Measurements from ENCODE around the gene PLPP3.
A peak's percentile ranks its signal among the peaks of the same experiment; 100 is the strongest.

PLPP3 gene

DNA sequence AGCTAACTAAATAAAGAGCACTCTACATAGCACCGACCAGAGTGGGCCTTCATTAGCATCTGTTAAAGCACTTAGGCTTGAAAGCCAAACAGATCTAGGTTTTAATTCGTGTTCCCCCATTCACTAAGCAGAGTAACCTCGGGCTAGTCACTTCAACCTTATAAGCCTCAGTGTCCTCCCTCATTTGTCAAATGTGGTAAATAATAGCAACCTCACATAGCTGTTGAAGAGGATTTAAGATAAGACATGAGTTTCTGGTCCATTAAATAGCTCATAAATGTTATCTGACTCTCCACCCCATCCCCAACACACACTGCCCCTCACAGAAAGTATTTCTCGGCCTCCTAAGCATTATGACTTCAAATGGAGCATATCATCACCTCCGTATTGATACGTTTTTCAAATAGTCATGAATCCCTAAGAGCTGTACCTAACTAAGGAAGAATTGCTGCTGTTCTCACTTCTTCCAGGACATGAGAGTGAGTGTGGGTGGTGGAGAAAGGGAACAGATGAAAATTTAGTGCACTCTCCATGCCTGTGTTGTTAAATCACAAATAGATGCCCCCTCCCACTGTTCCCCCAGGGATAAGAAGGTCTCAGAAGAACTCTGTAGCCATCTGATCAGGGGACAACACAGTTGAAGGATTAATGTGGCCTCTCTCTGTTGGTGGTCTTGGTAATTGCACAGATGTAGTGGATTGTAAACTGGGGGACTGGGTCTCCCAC lies 47.6 kb downstream of the PLPP3 start (continued):
- TF ChIP-seq, protein P1, sequence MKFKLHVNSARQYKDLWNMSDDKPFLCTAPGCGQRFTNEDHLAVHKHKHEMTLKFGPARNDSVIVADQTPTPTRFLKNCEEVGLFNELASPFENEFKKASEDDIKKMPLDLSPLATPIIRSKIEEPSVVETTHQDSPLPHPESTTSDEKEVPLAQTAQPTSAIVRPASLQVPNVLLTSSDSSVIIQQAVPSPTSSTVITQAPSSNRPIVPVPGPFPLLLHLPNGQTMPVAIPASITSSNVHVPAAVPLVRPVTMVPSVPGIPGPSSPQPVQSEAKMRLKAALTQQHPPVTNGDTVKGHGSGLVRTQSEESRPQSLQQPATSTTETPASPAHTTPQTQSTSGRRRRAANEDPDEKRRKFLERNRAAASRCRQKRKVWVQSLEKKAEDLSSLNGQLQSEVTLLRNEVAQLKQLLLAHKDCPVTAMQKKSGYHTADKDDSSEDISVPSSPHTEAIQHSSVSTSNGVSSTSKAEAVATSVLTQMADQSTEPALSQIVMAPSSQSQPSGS (tag by site-specific recombination; IDR thresholded peaks at IDR 0.05; ENCODE audit: low read depth), result 0 out of 2 replicates have a peak, but pooled peaks have one; percentile 20
- TF ChIP-seq, protein P2, sequence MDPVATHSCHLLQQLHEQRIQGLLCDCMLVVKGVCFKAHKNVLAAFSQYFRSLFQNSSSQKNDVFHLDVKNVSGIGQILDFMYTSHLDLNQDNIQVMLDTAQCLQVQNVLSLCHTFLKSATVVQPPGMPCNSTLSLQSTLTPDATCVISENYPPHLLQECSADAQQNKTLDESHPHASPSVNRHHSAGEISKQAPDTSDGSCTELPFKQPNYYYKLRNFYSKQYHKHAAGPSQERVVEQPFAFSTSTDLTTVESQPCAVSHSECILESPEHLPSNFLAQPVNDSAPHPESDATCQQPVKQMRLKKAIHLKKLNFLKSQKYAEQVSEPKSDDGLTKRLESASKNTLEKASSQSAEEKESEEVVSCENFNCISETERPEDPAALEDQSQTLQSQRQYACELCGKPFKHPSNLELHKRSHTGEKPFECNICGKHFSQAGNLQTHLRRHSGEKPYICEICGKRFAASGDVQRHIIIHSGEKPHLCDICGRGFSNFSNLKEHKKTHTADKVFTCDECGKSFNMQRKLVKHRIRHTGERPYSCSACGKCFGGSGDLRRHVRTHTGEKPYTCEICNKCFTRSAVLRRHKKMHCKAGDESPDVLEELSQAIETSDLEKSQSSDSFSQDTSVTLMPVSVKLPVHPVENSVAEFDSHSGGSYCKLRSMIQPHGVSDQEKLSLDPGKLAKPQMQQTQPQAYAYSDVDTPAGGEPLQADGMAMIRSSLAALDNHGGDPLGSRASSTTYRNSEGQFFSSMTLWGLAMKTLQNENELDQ (tag by site-specific recombination; IDR thresholded peaks at IDR 0.05; ENCODE audit: low read depth), result no peak
- TF ChIP-seq OSR2 (tag by site-specific recombination; IDR thresholded peaks at IDR 0.05) (peak; percentile 97), ZNF776 (tag by site-specific recombination; IDR thresholded peaks at IDR 0.05; ENCODE audit: borderline replicate concordance) (no peak), HOXC10 (CRISPR knock-in tag; IDR thresholded peaks at IDR 0.05) (no peak), ZNF610 (tag by site-specific recombination; IDR thresholded peaks at IDR 0.05; ENCODE audit: borderline replicate concordance) (no peak), ZNF785 (tag by site-specific recombination; IDR thresholded peaks at IDR 0.05) (no peak), ZSCAN23 (tag by site-specific recombination; IDR thresholded peaks at IDR 0.05) (no peak), ZNF660 (tag by site-specific recombination; IDR thresholded peaks at IDR 0.05) (no peak), ZNF473 (tag by site-specific recombination; IDR thresholded peaks at IDR 0.05) (no peak), ZFHX2 (tag by site-specific recombination; conservative IDR thresholded peaks at IDR 0.05) (no peak), KLF9 (tag by site-specific recombination; IDR thresholded peaks at IDR 0.05; ENCODE audit: low read depth) (no peak), IKZF3 (tag by site-specific recombination; IDR thresholded peaks at IDR 0.05) (peak; percentile 78), ZNF423 (tag by site-specific recombination; IDR thresholded peaks at IDR 0.05) (no peak), ZNF211 (tag by site-specific recombination; IDR thresholded peaks at IDR 0.05; ENCODE audit: low read depth) (no peak), ZNF621 (tag by site-specific recombination; IDR thresholded peaks at IDR 0.05) (no peak), HOXA7 (CRISPR knock-in tag; IDR thresholded peaks at IDR 0.05; ENCODE audit: borderline replicate concordance) (no peak), KLF16 (tag by site-specific recombination; IDR thresholded peaks at IDR 0.05) (peak; percentile 54; the same call in 1 of the 2 replicates), GLI2 (tag by site-specific recombination; IDR thresholded peaks at IDR 0.05; ENCODE audit: borderline replicate concordance, low read depth) (peak; percentile 40; the same call in 1 of the 2 replicates), ZNF529 (tag by site-specific recombination; IDR thresholded peaks at IDR 0.05; ENCODE audit: insufficient replicate concordance) (no peak), ZNF155 (tag by site-specific recombination; IDR thresholded peaks at IDR 0.05) (no peak), ZNF830 (tag by site-specific recombination; IDR thresholded peaks at IDR 0.05; ENCODE audit: low read depth) (no peak), ZNF292 (tag by site-specific recombination; IDR thresholded peaks at IDR 0.05; ENCODE audit: borderline replicate concordance, low read depth) (no peak), TCF7L2 (IDR thresholded peaks at IDR 0.05; ENCODE audit: borderline replicate concordance, low read depth, low read length) (peak; percentile 60; the same call in 1 of the 2 replicates), ZNF132 (tag by site-specific recombination; IDR thresholded peaks at IDR 0.05; ENCODE audit: borderline replicate concordance) (no peak), ZNF121 (tag by site-specific recombination; IDR thresholded peaks at IDR 0.05) (peak; percentile 13; the same call in 1 of the 2 replicates), EGR2 (tag by site-specific recombination; IDR thresholded peaks at IDR 0.05; ENCODE audit: low read depth) (no peak; the same call in 1 of the 2 replicates)
- TF ChIP-seq, protein P3, sequence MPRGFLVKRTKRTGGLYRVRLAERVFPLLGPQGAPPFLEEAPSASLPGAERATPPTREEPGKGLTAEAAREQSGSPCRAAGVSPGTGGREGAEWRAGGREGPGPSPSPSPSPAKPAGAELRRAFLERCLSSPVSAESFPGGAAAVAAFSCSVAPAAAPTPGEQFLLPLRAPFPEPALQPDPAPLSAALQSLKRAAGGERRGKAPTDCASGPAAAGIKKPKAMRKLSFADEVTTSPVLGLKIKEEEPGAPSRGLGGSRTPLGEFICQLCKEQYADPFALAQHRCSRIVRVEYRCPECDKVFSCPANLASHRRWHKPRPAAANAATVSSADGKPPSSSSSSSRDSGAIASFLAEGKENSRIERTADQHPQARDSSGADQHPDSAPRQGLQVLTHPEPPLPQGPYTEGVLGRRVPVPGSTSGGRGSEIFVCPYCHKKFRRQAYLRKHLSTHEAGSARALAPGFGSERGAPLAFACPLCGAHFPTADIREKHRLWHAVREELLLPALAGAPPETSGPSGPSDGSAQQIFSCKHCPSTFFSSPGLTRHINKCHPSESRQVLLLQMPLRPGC (tag by site-specific recombination; IDR thresholded peaks at IDR 0.05), result no peak
- TF ChIP-seq, protein P4, sequence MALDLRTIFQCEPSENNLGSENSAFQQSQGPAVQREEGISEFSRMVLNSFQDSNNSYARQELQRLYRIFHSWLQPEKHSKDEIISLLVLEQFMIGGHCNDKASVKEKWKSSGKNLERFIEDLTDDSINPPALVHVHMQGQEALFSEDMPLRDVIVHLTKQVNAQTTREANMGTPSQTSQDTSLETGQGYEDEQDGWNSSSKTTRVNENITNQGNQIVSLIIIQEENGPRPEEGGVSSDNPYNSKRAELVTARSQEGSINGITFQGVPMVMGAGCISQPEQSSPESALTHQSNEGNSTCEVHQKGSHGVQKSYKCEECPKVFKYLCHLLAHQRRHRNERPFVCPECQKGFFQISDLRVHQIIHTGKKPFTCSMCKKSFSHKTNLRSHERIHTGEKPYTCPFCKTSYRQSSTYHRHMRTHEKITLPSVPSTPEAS (tag by site-specific recombination; IDR thresholded peaks at IDR 0.05), result no peak
- TF ChIP-seq, protein P5, sequence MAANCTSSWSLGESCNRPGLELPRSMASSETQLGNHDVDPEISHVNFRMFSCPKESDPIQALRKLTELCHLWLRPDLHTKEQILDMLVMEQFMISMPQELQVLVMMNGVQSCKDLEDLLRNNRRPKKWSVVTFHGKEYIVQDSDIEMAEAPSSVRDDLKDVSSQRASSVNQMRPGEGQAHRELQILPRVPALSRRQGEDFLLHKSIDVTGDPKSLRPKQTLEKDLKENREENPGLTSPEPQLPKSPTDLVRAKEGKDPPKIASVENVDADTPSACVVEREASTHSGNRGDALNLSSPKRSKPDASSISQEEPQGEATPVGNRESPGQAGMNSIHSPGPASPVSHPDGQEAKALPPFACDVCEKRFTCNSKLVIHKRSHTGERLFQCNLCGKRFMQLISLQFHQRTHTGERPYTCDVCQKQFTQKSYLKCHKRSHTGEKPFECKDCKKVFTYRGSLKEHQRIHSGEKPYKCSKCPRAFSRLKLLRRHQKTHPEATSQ (tag by site-specific recombination; IDR thresholded peaks at IDR 0.05), result no peak
- TF ChIP-seq, protein P6, sequence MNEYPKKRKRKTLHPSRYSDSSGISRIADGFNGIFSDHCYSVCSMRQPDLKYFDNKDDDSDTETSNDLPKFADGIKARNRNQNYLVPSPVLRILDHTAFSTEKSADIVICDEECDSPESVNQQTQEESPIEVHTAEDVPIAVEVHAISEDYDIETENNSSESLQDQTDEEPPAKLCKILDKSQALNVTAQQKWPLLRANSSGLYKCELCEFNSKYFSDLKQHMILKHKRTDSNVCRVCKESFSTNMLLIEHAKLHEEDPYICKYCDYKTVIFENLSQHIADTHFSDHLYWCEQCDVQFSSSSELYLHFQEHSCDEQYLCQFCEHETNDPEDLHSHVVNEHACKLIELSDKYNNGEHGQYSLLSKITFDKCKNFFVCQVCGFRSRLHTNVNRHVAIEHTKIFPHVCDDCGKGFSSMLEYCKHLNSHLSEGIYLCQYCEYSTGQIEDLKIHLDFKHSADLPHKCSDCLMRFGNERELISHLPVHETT (tag by site-specific recombination; IDR thresholded peaks at IDR 0.05), result no peak

All from HEK293 (cell line).